Stomach (tissue), 4 donors: ENCODE results near the gene MICAL2.

Experiments used
- CTCF ChIP-seq, 7 experiments: fragments of 450-650 bp in 4 of 7; fragments of 200-600 bp in 3 of 7; sonication (generic) in 3 of 7; IDR thresholded peaks; one replicate each; pipeline ENCODE4 v1.5.1; 2016 to 2019; ENCODE audit warnings: antibody characterized with exemption in 7 of 7, control low read depth in 2 of 7, mild to moderate bottlenecking in 1 of 7
- POLR2A ChIP-seq, 4 donors: fragments of 450-650 bp; IDR thresholded peaks; one replicate each; pipeline ENCODE4 v1.6.1; 2016; ENCODE audit warnings: antibody characterized with exemption in 4 of 4, control low read depth in 2 of 4, mild to moderate bottlenecking in 1 of 4, moderate library complexity in 1 of 4
- POLR2AphosphoS5 ChIP-seq, 3 donors: sonication (generic); formaldehyde crosslinking; IDR thresholded peaks; one replicate each; pipeline ENCODE4 v1.6.1; 2016; ENCODE audit warnings: antibody characterized with exemption in 3 of 3

DNA sequence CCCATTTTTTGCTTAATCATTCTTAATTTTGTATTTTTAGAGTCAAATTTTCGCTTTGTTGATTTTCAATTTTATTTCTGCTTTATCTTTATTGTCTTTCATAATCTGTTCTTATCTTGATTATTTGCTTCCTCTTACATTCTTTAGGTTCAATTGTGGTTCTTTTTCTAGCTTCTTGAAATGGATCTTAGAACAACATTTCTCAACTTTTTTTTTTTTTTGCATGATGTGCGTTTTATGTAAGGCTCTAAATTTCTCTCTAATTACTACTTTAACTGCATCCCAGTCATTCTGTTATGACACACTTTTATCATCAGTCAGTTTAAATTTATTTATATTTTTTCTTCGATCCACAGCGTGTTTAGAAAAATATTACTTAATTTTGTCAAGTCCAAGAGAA lies 201.7 kb downstream of the MICAL2 start:
- TF ChIP-seq POLR2A (IDR thresholded peaks at IDR 0.05): no peak
- TF ChIP-seq POLR2AphosphoS5 (IDR thresholded peaks at IDR 0.05): no peak
- no peak for TF ChIP-seq CTCF (IDR thresholded peaks at IDR 0.05)
